Measurements from ENCODE around the gene FOXS1. TPM values are rescaled to one million over a fixed set of nuclear protein-coding genes. Genes with fewer than 3 reads are reported as not detected.
"Not testable (repeated sequence)": the region's sequence is repeated elsewhere in the genome, so short reads cannot be mapped to it uniquely, and the experiment has no call there.

The FOXS1 gene
- total RNA-seq, 4 donors from 2014 or later = 0.32 to 0.38 TPM; not detected in 2

GRCh38 chr20:31818376-31818908 lies 27.0 kb downstream of the FOXS1 start:
- 70 to 86% methylated on average over 2 to 5 of the region's 8 CpGs for WGBS, 2 donors

GRCh38 chr20:31817461-31817860 lies 27.9 kb downstream of the FOXS1 start:
- 71 to 85% methylated on average over 3 to 5 of the region's 5 CpGs for WGBS, 2 donors
- Histone ChIP-seq H3K4me3 (no peak overlapping the region), H3K36me3 (no peaks in the 10 kb centered on the region), H3K9me3 (no peaks in the 10 kb centered on the region), H3K4me1 (peaks cover under 1 to 12% (median under 1%) of the 10 kb centered on the region in 3 donors), H3K27me3 (peaks cover 0 to 7% (median 0%) of the 10 kb centered on the region in 4 donors), H3K27ac (no peak overlapping the region)
- DNase-seq = no peak
- intact Hi-C loops (cut with DNase I) = no loop called here
- no peak for TF ChIP-seq CTCF (IDR thresholded peaks at IDR 0.05)
- TF ChIP-seq POLR2A (IDR thresholded peaks at IDR 0.05) = no peak

More at GRCh38 chr20:31818376-31818908, 27.0 kb downstream of the FOXS1 start:
- TF ChIP-seq CTCF (IDR thresholded peaks at IDR 0.05) (no peak), POLR2A (IDR thresholded peaks at IDR 0.05) (no peak)
- DNase-seq = no peak
- peaks cover 7 to 22% (median 9%) of the 10 kb centered on the region in 3 donors for H3K4me1 ChIP-seq
- no peaks in the 10 kb centered on the region for H3K9me3 ChIP-seq
- intact Hi-C loops (cut with DNase I) = no loop called here
- H3K36me3 ChIP-seq = no peaks in the 10 kb centered on the region
- H3K27ac ChIP-seq = no peak overlapping the region
- peaks cover 0 to 7% (median 0%) of the 10 kb centered on the region in 4 donors for H3K27me3 ChIP-seq
- H3K4me3 ChIP-seq = no peak overlapping the region

GRCh38 chr20:31816221-31816620 lies 29.2 kb downstream of the FOXS1 start:
- Histone ChIP-seq H3K27me3 (peaks cover 0 to 4% (median 0%) of the 10 kb centered on the region in 4 donors), H3K4me1 (peaks cover 0 to 15% (median 2%) of the 10 kb centered on the region in 3 donors), H3K36me3 (no peaks in the 10 kb centered on the region), H3K9me3 (no peaks in the 10 kb centered on the region), H3K27ac (peak overlapping the region in 1 of 4 donors; percentile 28), H3K4me3 (no peak overlapping the region)
- no peak for DNase-seq
- WGBS, 2 donors = 84 to 85% methylated on average over 5 of the region's 5 CpGs
- TF ChIP-seq POLR2A (IDR thresholded peaks at IDR 0.05) = no peak
- no peak for TF ChIP-seq CTCF (IDR thresholded peaks at IDR 0.05)
- intact Hi-C loops (cut with DNase I) = no loop called here

GRCh38 chr20:31815408-31816188 lies 29.8 kb downstream of the FOXS1 start:
- peak overlapping the region in 2 of 4 donors; percentile 17 to 28 for H3K27ac ChIP-seq
- no peak for DNase-seq
- H3K9me3 ChIP-seq = no peaks in the 10 kb centered on the region

GRCh38 chr20:31814142-31814541 lies 31.3 kb downstream of the FOXS1 start:
- H3K9me3 ChIP-seq; DNase-seq; H3K36me3 ChIP-seq; H3K27ac ChIP-seq; H3K27me3 ChIP-seq; intact Hi-C loops (cut with DNase I); H3K4me3 ChIP-seq: not testable (repeated sequence)
- peaks cover 0 to 15% (median 4%) of the 10 kb centered on the region in 3 donors for H3K4me1 ChIP-seq
- WGBS, 2 donors = 83% methylated on average over 6 to 7 of the region's 7 CpGs

More at GRCh38 chr20:31815408-31816188, 29.8 kb downstream of the FOXS1 start:
- Histone ChIP-seq H3K4me1 (peaks cover 0 to 15% (median 4%) of the 10 kb centered on the region in 3 donors), H3K4me3 (no peak overlapping the region), H3K27me3 (peaks cover 0 to 4% (median 0%) of the 10 kb centered on the region in 4 donors), H3K36me3 (no peaks in the 10 kb centered on the region)
- intact Hi-C loops (cut with DNase I) = no loop called here
- TF ChIP-seq POLR2A (IDR thresholded peaks at IDR 0.05) (no peak), CTCF (IDR thresholded peaks at IDR 0.05) (no peak)
- WGBS, 2 donors = 13 to 35% methylated on average over 1 to 7 of the region's 9 CpGs

Data from esophagus squamous epithelium (tissue), 5 donors.